Prostate gland (tissue), 2 donors: ENCODE measurements around the gene FAH.

Experiments used
- CTCF ChIP-seq, 4 experiments: fragments of 200-600 bp in 2 of 4; fragments of 450-650 bp in 2 of 4; sonication (generic) in 2 of 4; IDR thresholded peaks; 1 replicate in 3 of 4; 2 replicates in 1 of 4; pipeline ENCODE4 v1.5.1; 2016 to 2019; ENCODE audit warnings: antibody characterized with exemption in 4 of 4, mild to moderate bottlenecking in 2 of 4, moderate library complexity in 2 of 4
- POLR2A ChIP-seq: fragments of 450-650 bp; IDR thresholded peaks from one replicate; pipeline ENCODE4 v1.6.1; 2016; ENCODE audit warnings: antibody characterized with exemption, mild to moderate bottlenecking
- POLR2AphosphoS5 ChIP-seq: sonication (generic); formaldehyde crosslinking; IDR thresholded peaks from one replicate; pipeline ENCODE4 v1.6.1; 2017; ENCODE audit warnings: antibody characterized with exemption

- TF ChIP-seq CTCF (IDR thresholded peaks at IDR 0.05), result no peak
- TF ChIP-seq POLR2AphosphoS5, result no peak
- no peak for TF ChIP-seq POLR2A
Measured at GRCh38 chr15:80140909-80141308, 11.9 kb upstream of the FAH start.
